Measurements from ENCODE around the gene ATP11B. TPM values are rescaled to one million over a fixed set of nuclear protein-coding genes. Genes with fewer than 3 reads are reported as not detected.

Gene ATP11B
- total and polyA plus RNA-seq, 2 experiments from 2014 or later, result 5.8 to 24.7 TPM

GRCh38 chr3:182967218-182968204, 174.2 kb downstream of the ATP11B start:
- no peak for ATAC-seq
- H3K27ac Mint-ChIP-seq, result peak overlapping the region; percentile 3; the same call in 1 of the 2 replicates

More at GRCh38 chr3:182967218-182968204, 174.2 kb downstream of the ATP11B start:
- H3K4me3 ChIP-seq, result no peak overlapping the region
- no peak overlapping the region for H3K27ac ChIP-seq (ENCODE audit: low read depth)
- H3K27me3 ChIP-seq (ENCODE audit: insufficient read depth), result no peaks in the 10 kb centered on the region
- H2AFZ ChIP-seq, result no peak overlapping the region
- H3K4me2 ChIP-seq, result no peak overlapping the region
- no peaks in the 10 kb centered on the region for H3K36me3 ChIP-seq (ENCODE audit: insufficient read depth)
- peaks cover 9% of the 10 kb centered on the region; the same call in 1 of the 2 replicates for H4K20me1 ChIP-seq (replicated peaks; ENCODE audit: insufficient read depth)
- H3K4me3 Mint-ChIP-seq, result no peak overlapping the region
- H3K4me1 ChIP-seq (ENCODE audit: insufficient read depth), result peaks cover 28% of the 10 kb centered on the region
- H3K9me2 ChIP-seq (ENCODE audit: insufficient read depth), result no peaks in the 10 kb centered on the region
- H3K4me1 Mint-ChIP-seq, result peaks cover 42% of the 10 kb centered on the region
- TF ChIP-seq ZNF114 (CRISPR knock-in tag; IDR thresholded peaks at IDR 0.05), result no peak
- no peak for TF ChIP-seq ETS1 (IDR thresholded peaks at IDR 0.05)
- TF ChIP-seq POLR2AphosphoS5 (IDR thresholded peaks at IDR 0.05; ENCODE audit: low read depth), result no peak
- no peak for TF ChIP-seq EZH2phosphoT487 (IDR thresholded peaks at IDR 0.05; ENCODE audit: unreplicated experiment)
- TF ChIP-seq EZH2 (IDR thresholded peaks at IDR 0.05; ENCODE audit: low read depth, unreplicated experiment), result no peak
- TF ChIP-seq CREB1 (CRISPR knock-in tag; IDR thresholded peaks at IDR 0.05; ENCODE audit: low read depth), result no peak
- TF ChIP-seq JUNB (IDR thresholded peaks at IDR 0.05; ENCODE audit: unreplicated experiment), result no peak
- TF ChIP-seq, protein P1, sequence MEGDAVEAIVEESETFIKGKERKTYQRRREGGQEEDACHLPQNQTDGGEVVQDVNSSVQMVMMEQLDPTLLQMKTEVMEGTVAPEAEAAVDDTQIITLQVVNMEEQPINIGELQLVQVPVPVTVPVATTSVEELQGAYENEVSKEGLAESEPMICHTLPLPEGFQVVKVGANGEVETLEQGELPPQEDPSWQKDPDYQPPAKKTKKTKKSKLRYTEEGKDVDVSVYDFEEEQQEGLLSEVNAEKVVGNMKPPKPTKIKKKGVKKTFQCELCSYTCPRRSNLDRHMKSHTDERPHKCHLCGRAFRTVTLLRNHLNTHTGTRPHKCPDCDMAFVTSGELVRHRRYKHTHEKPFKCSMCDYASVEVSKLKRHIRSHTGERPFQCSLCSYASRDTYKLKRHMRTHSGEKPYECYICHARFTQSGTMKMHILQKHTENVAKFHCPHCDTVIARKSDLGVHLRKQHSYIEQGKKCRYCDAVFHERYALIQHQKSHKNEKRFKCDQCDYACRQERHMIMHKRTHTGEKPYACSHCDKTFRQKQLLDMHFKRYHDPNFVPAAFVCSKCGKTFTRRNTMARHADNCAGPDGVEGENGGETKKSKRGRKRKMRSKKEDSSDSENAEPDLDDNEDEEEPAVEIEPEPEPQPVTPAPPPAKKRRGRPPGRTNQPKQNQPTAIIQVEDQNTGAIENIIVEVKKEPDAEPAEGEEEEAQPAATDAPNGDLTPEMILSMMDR (conservative IDR thresholded peaks at IDR 0.05; ENCODE audit: low read depth in 2 of 2), result no peak
- TF ChIP-seq NANOG (IDR thresholded peaks at IDR 0.05; ENCODE audit: borderline replicate concordance), result no peak
- TF ChIP-seq, protein P2, sequence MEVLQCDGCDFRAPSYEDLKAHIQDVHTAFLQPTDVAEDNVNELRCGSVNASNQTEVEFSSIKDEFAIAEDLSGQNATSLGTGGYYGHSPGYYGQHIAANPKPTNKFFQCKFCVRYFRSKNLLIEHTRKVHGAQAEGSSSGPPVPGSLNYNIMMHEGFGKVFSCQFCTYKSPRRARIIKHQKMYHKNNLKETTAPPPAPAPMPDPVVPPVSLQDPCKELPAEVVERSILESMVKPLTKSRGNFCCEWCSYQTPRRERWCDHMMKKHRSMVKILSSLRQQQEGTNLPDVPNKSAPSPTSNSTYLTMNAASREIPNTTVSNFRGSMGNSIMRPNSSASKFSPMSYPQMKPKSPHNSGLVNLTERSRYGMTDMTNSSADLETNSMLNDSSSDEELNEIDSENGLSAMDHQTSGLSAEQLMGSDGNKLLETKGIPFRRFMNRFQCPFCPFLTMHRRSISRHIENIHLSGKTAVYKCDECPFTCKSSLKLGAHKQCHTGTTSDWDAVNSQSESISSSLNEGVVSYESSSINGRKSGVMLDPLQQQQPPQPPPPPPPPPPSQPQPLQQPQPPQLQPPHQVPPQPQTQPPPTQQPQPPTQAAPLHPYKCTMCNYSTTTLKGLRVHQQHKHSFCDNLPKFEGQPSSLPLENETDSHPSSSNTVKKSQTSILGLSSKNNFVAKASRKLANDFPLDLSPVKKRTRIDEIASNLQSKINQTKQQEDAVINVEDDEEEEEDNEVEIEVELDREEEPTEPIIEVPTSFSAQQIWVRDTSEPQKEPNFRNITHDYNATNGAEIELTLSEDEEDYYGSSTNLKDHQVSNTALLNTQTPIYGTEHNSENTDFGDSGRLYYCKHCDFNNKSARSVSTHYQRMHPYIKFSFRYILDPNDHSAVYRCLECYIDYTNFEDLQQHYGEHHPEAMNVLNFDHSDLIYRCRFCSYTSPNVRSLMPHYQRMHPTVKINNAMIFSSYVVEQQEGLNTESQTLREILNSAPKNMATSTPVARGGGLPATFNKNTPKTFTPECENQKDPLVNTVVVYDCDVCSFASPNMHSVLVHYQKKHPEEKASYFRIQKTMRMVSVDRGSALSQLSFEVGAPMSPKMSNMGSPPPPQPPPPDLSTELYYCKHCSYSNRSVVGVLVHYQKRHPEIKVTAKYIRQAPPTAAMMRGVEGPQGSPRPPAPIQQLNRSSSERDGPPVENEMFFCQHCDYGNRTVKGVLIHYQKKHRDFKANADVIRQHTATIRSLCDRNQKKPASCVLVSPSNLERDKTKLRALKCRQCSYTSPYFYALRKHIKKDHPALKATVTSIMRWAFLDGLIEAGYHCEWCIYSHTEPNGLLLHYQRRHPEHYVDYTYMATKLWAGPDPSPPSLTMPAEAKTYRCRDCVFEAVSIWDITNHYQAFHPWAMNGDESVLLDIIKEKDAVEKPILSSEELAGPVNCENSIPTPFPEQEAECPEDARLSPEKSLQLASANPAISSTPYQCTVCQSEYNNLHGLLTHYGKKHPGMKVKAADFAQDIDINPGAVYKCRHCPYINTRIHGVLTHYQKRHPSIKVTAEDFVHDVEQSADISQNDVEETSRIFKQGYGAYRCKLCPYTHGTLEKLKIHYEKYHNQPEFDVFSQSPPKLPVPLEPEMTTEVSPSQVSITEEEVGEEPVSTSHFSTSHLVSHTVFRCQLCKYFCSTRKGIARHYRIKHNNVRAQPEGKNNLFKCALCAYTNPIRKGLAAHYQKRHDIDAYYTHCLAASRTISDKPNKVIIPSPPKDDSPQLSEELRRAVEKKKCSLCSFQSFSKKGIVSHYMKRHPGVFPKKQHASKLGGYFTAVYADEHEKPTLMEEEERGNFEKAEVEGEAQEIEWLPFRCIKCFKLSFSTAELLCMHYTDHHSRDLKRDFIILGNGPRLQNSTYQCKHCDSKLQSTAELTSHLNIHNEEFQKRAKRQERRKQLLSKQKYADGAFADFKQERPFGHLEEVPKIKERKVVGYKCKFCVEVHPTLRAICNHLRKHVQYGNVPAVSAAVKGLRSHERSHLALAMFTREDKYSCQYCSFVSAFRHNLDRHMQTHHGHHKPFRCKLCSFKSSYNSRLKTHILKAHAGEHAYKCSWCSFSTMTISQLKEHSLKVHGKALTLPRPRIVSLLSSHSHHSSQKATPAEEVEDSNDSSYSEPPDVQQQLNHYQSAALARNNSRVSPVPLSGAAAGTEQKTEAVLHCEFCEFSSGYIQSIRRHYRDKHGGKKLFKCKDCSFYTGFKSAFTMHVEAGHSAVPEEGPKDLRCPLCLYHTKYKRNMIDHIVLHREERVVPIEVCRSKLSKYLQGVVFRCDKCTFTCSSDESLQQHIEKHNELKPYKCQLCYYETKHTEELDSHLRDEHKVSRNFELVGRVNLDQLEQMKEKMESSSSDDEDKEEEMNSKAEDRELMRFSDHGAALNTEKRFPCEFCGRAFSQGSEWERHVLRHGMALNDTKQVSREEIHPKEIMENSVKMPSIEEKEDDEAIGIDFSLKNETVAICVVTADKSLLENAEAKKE (CRISPR knock-in tag; IDR thresholded peaks at IDR 0.05), result no peak
- no peak for TF ChIP-seq ZNF331 (CRISPR knock-in tag; IDR thresholded peaks at IDR 0.05; ENCODE audit: low read depth)
- no peak for TF ChIP-seq STAT1 (IDR thresholded peaks at IDR 0.05; ENCODE audit: unreplicated experiment)
- TF ChIP-seq REST (IDR thresholded peaks at IDR 0.05; ENCODE audit: unreplicated experiment), result no peak
- no peaks in the 10 kb centered on the region for H3F3A ChIP-seq (replicated peaks; ENCODE audit: low read depth)
- H3K27me3 Mint-ChIP-seq (ENCODE audit: insufficient read depth, low read depth, poor library complexity), result peaks cover 2% of the 10 kb centered on the region
- peaks cover 87% of the 10 kb centered on the region for H3K79me2 ChIP-seq (replicated peaks; ENCODE audit: insufficient read depth)
- DNase-seq (ENCODE audit: low spot score), result no peak
- no peaks in the 10 kb centered on the region for H3K9me3 Mint-ChIP-seq
- H3K36me3 Mint-ChIP-seq (ENCODE audit: low read depth), result peaks cover 3% of the 10 kb centered on the region; the same call in 1 of the 3 replicates
